Adipose tissue (tissue), 3 donors: ENCODE results near the gene TMEM176A. TPM values are rescaled to one million over a fixed set of nuclear protein-coding genes. Genes with fewer than 3 reads are reported as not detected.
A peak's percentile ranks its signal among the peaks of the same experiment; 100 is the strongest.

Experiments used
- H3K27ac ChIP-seq: one replicate; pipeline ENCODE4 v1.5.1; 2013; ENCODE audit warnings: low read depth, low read length
- WGBS, 3 donors: extraction: QIAGEN DNeasy Blood & Tissue Kit; methylation state at CpG; one replicate each; pipeline ENCODE4 v1.1.7; 2013; 5-methylcytosine and 5-hydroxymethylcytosine counted together
- polyA plus RNA-seq, 3 donors: library from polyadenylated mRNA; stranded (reverse); fragments of 200-250 nt; gene quantifications; one replicate each; pipeline ENCODE4 v1.2.3, GENCODE V29; 2013
- donor health status: healthy with polysubstance abuse.
- donor health status: Bipolar disorder and iron deficiency.
- donor health status: healthy.

The TMEM176A gene
- polyA plus RNA-seq, 3 donors: 5.8 to 60.4 (median 36.7) TPM

GRCh38 chr7:150784954-150785353 is 15.6 kb upstream of the TMEM176A start:
- H3K27ac ChIP-seq: peak overlapping the region; percentile 46
- WGBS, 3 donors: 45 to 81% (median 50%) methylated on average over 4 of the region's 4 CpGs

- WGBS, 3 donors: 38 to 51% (median 43%) methylated on average over 10 of the region's 10 CpGs
- H3K27ac ChIP-seq: no peak overlapping the region
Measured at GRCh38 chr7:150787321-150788281, 13.0 kb upstream of the TMEM176A start.

- 54 to 73% (median 64%) methylated on average over 9 of the region's 9 CpGs for WGBS, 3 donors
- H3K27ac ChIP-seq: peak overlapping the region; percentile 1
Measured at GRCh38 chr7:150788474-150789269, 11.9 kb upstream of the TMEM176A start.

- WGBS, 3 donors: 81 to 85% (median 84%) methylated on average over 9 of the region's 9 CpGs
- no peak overlapping the region for H3K27ac ChIP-seq
Measured at GRCh38 chr7:150790416-150791075, 10.0 kb upstream of the TMEM176A start.

GRCh38 chr7:150791304-150791703 is 9.3 kb upstream of the TMEM176A start:
- 77 to 93% (median 92%) methylated on average over 5 of the region's 5 CpGs for WGBS, 3 donors
- H3K27ac ChIP-seq: no peak overlapping the region

- 79 to 91% (median 89%) methylated on average over 12 of the region's 12 CpGs for WGBS, 3 donors
- no peak overlapping the region for H3K27ac ChIP-seq
Measured at GRCh38 chr7:150791746-150792452, 8.7 kb upstream of the TMEM176A start.

GRCh38 chr7:150793569-150794238 is 6.9 kb upstream of the TMEM176A start:
- no peak overlapping the region for H3K27ac ChIP-seq
- WGBS, 3 donors: 89 to 93% (median 90%) methylated on average over 6 of the region's 6 CpGs

- WGBS, 3 donors: 75 to 82% (median 79%) methylated on average over 4 of the region's 4 CpGs
- no peak overlapping the region for H3K27ac ChIP-seq
Measured at GRCh38 chr7:150797661-150798060, 2.9 kb upstream of the TMEM176A start.

GRCh38 chr7:150799156-150799555 is 1.4 kb upstream of the TMEM176A start:
- WGBS, 3 donors: 80 to 90% (median 80%) methylated on average over 3 of the region's 3 CpGs
- H3K27ac ChIP-seq: no peak overlapping the region

- 6 to 12% (median 8%) methylated on average over 58 to 75 of the region's 75 CpGs for WGBS, 3 donors
- H3K27ac ChIP-seq: no peak within 1 kb of the TSS
Measured at GRCh38 chr7:150799741-150800580, 608 bp upstream of the TMEM176A start, which contains the start of gene TMEM176B. TSS of gene TMEM176B (minus strand) at chr7:150800364. CDS start at chr7:150796569, 3,795 bp downstream.

- no peak overlapping the region for H3K27ac ChIP-seq
- 32 to 40% (median 35%) methylated on average over 25 to 26 of the region's 26 CpGs for WGBS, 3 donors
Measured at GRCh38 chr7:150801242-150801945, 825 bp downstream of the TMEM176A start.

- H3K27ac ChIP-seq: no peak overlapping the region
- WGBS, 3 donors: 84 to 94% (median 92%) methylated on average over 12 of the region's 12 CpGs
Measured at GRCh38 chr7:150801946-150802771, 1.6 kb downstream of the TMEM176A start.

- WGBS, 3 donors: 64 to 70% (median 67%) methylated on average over 10 of the region's 10 CpGs
- H3K27ac ChIP-seq: no peak overlapping the region
Measured at GRCh38 chr7:150803161-150803860, 2.7 kb downstream of the TMEM176A start.

- H3K27ac ChIP-seq: no peak overlapping the region
- 78 to 88% (median 83%) methylated on average over 5 of the region's 5 CpGs for WGBS, 3 donors
Measured at GRCh38 chr7:150804802-150805201, 4.2 kb downstream of the TMEM176A start.

- no peak overlapping the region for H3K27ac ChIP-seq
Measured at GRCh38 chr7:150805864-150806263, 5.3 kb downstream of the TMEM176A start.
